Uterus (tissue), 4 donors: ENCODE results near the gene MXD4. TPM values are rescaled to one million over a fixed set of nuclear protein-coding genes. Genes with fewer than 3 reads are reported as not detected.
"Not testable (repeated sequence)": the region's sequence is repeated elsewhere in the genome, so short reads cannot be mapped to it uniquely, and the experiment has no call there.

ENCODE experiments used
- DNase-seq, 2 donors: peaks; one replicate each; pipeline ENCODE4 v3.0.0-alpha.2; 2019 to 2020
- H3K27ac ChIP-seq, 2 donors: fragments of 200-600 bp; sonication (generic); 1 replicate in 1 of 2; 2 replicates in 1 of 2; pipeline ENCODE4 v1.5.1; 2016 to 2018
- H3K27me3 ChIP-seq, 2 donors: fragments of 200-600 bp; sonication (generic); one replicate each; pipeline ENCODE4 v1.5.1; 2018 to 2019; ENCODE audit warnings: control low read depth in 1 of 2
- H3K36me3 ChIP-seq, 2 donors: fragments of 200-600 bp; sonication (generic); one replicate each; pipeline ENCODE4 v1.5.1; 2019; ENCODE audit warnings: control low read depth in 1 of 2
- H3K4me1 ChIP-seq, 2 donors: fragments of 200-600 bp; sonication (generic); one replicate each; pipeline ENCODE4 v1.5.1; 2018 to 2019; ENCODE audit warnings: control low read depth in 1 of 2
- H3K4me3 ChIP-seq, 2 donors: fragments of 200-600 bp; sonication (generic); 1 replicate in 1 of 2; 2 replicates in 1 of 2; pipeline ENCODE4 v1.5.1; 2018 to 2019; ENCODE audit warnings: mild to moderate bottlenecking in 1 of 2
- H3K9me3 ChIP-seq, 2 donors: fragments of 200-600 bp; sonication (generic); one replicate each; pipeline ENCODE4 v1.5.1; 2019; ENCODE audit warnings: control low read depth in 1 of 2
- CTCF ChIP-seq, 4 experiments: fragments of 200-600 bp in 2 of 4; fragments of 450-650 bp in 2 of 4; sonication (generic) in 2 of 4; IDR thresholded peaks; one replicate each; pipeline ENCODE4 v1.5.1; 2016 to 2019; ENCODE audit warnings: antibody characterized with exemption in 4 of 4, mild to moderate bottlenecking in 2 of 4, moderate library complexity in 1 of 4
- POLR2A ChIP-seq, 2 donors: fragments of 450-650 bp; IDR thresholded peaks; one replicate each; pipeline ENCODE4 v1.6.1; 2016; ENCODE audit warnings: antibody characterized with exemption in 2 of 2, mild to moderate bottlenecking in 1 of 2, moderate library complexity in 1 of 2
- intact Hi-C: fragments of 100-400 bp; cut with DNase I; formaldehyde crosslinking; loops from one replicate; pipeline ENCODE4 v1.15.1; 2023; ENCODE audit warnings: low total_unique reads
- total RNA-seq, 4 donors: library from RNA; depleted of rRNA in 3 of 4; stranded (reverse); fragments of >200 nt in 3 of 4; gene quantifications; one replicate each; pipeline versions ENCODE4 v1.1.0 to v1.2.4, GENCODE V29; 2014 to 2023
- donor health status: DM: yes; HTN: yes; CAD: no.

Gene MXD4
- total RNA-seq, 4 donors from 2014 or later, result 15.4 to 53.1 (median 31.8) TPM

GRCh38 chr4:2226261-2226660 is 35.6 kb downstream of the MXD4 start:
- no peaks in the 10 kb centered on the region for H3K27me3 ChIP-seq
- intact Hi-C loops, result loop anchor here (10.0 kb wide), 1 partner anchor 239 kb away; the partner anchor contains the start of gene RNF4
- DNase-seq, result no peak
- H3K9me3 ChIP-seq, result no peaks in the 10 kb centered on the region
- no peaks in the 10 kb centered on the region for H3K4me1 ChIP-seq
- TF ChIP-seq CTCF (IDR thresholded peaks at IDR 0.05) (no peak), POLR2A (IDR thresholded peaks at IDR 0.05) (no peak)
- no peak overlapping the region for H3K27ac ChIP-seq
- H3K4me3 ChIP-seq, result no peak overlapping the region
- no peaks in the 10 kb centered on the region for H3K36me3 ChIP-seq

- intact Hi-C loops, result loop anchor here (10.0 kb wide), 1 partner anchor 242 kb away; the partner anchor contains the start of gene RNF4
- DNase-seq, result no peak
Observed at GRCh38 chr4:2222838-2223237, 39.1 kb downstream of the MXD4 start.

GRCh38 chr4:2221378-2221777 is 40.5 kb downstream of the MXD4 start:
- H3K27me3 ChIP-seq, H3K4me1 ChIP-seq, H3K36me3 ChIP-seq, DNase-seq, H3K4me3 ChIP-seq, H3K27ac ChIP-seq, H3K9me3 ChIP-seq: not testable (repeated sequence)
- intact Hi-C loops, result loop anchor here (10.0 kb wide), 1 partner anchor 243 kb away; the partner anchor contains the start of gene RNF4

More at GRCh38 chr4:2222838-2223237, 39.1 kb downstream of the MXD4 start:
- Histone ChIP-seq H3K4me1 (no peaks in the 10 kb centered on the region), H3K27me3 (no peaks in the 10 kb centered on the region), H3K27ac (no peak overlapping the region), H3K4me3 (no peak overlapping the region), H3K36me3 (no peaks in the 10 kb centered on the region), H3K9me3 (no peaks in the 10 kb centered on the region)
- TF ChIP-seq CTCF (IDR thresholded peaks at IDR 0.05), result no peak
- TF ChIP-seq POLR2A (IDR thresholded peaks at IDR 0.05), result no peak

GRCh38 chr4:2220016-2220630 is 41.8 kb downstream of the MXD4 start:
- H3K27me3 ChIP-seq, result no peaks in the 10 kb centered on the region
- TF ChIP-seq CTCF (IDR thresholded peaks at IDR 0.05) (peak; percentile 73 to 90 (median 86)), POLR2A (IDR thresholded peaks at IDR 0.05) (no peak)
- no peak overlapping the region for H3K27ac ChIP-seq
- intact Hi-C loops, result loop anchor here (10.0 kb wide), 1 partner anchor 245 kb away; the partner anchor contains the start of gene RNF4
- no peaks in the 10 kb centered on the region for H3K9me3 ChIP-seq
- H3K4me1 ChIP-seq, result no peaks in the 10 kb centered on the region
- no peaks in the 10 kb centered on the region for H3K36me3 ChIP-seq
- peak; percentile 66 for DNase-seq
- H3K4me3 ChIP-seq, result no peak overlapping the region

GRCh38 chr4:2219233-2219760 is 42.6 kb downstream of the MXD4 start:
- intact Hi-C loops, result no loop called here
- TF ChIP-seq CTCF (IDR thresholded peaks at IDR 0.05), result no peak
- no peak for TF ChIP-seq POLR2A (IDR thresholded peaks at IDR 0.05)

More at GRCh38 chr4:2219233-2219760, 42.6 kb downstream of the MXD4 start:
- Histone ChIP-seq H3K4me3 (no peak overlapping the region), H3K36me3 (no peaks in the 10 kb centered on the region), H3K27me3 (no peaks in the 10 kb centered on the region), H3K9me3 (no peaks in the 10 kb centered on the region), H3K4me1 (no peaks in the 10 kb centered on the region), H3K27ac (no peak overlapping the region)
- no peak for DNase-seq
